Coronary artery (tissue), 2 donors: ENCODE data around the gene BCR.
A peak's percentile ranks its signal among the peaks of the same experiment; 100 is the strongest.

Experiments used
- DNase-seq: peaks from one replicate; pipeline ENCODE4 v3.0.0-alpha.2; 2017; ENCODE audit warnings: low spot score
- H3K27ac ChIP-seq, 2 donors: fragments of 200-600 bp; sonication (generic); one replicate each; pipeline ENCODE4 v1.5.1; 2016 to 2019
- H3K4me3 ChIP-seq: fragments of 200-600 bp; sonication (generic); 2 replicates; pipeline ENCODE4 v1.5.1; 2016; ENCODE audit warnings: mild to moderate bottlenecking, moderate library complexity
- TF ChIP-seq, protein P1 (sequence below): fragments of 200-600 bp; sonication (generic); IDR thresholded peaks from one replicate; pipeline ENCODE4 v1.5.1; 2019; ENCODE audit warnings: antibody characterized with exemption

The BCR gene

DNA sequence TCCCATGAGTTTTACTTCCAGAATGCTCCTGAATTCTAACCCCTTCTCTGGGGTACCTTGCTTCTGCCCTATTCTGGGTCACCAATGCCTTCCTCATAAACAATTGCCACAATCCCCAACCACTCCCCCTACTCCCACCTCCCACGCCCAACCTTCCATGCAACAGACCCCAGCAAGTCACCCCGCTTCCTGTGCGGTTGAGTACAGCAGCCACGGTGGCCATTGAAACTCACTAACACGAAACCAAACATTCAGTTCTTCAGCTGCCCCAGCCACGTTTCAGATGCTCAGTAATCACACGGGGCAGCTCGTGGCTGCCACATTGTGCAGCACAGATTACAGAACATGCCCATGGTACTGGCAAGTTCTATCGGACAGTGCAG is 3.7 kb upstream of the BCR start:
- H3K27ac ChIP-seq: no peak overlapping the region
- no peak for DNase-seq
- TF ChIP-seq, protein P1, sequence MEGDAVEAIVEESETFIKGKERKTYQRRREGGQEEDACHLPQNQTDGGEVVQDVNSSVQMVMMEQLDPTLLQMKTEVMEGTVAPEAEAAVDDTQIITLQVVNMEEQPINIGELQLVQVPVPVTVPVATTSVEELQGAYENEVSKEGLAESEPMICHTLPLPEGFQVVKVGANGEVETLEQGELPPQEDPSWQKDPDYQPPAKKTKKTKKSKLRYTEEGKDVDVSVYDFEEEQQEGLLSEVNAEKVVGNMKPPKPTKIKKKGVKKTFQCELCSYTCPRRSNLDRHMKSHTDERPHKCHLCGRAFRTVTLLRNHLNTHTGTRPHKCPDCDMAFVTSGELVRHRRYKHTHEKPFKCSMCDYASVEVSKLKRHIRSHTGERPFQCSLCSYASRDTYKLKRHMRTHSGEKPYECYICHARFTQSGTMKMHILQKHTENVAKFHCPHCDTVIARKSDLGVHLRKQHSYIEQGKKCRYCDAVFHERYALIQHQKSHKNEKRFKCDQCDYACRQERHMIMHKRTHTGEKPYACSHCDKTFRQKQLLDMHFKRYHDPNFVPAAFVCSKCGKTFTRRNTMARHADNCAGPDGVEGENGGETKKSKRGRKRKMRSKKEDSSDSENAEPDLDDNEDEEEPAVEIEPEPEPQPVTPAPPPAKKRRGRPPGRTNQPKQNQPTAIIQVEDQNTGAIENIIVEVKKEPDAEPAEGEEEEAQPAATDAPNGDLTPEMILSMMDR: no peak
- H3K4me3 ChIP-seq: no peak overlapping the region

DNA sequence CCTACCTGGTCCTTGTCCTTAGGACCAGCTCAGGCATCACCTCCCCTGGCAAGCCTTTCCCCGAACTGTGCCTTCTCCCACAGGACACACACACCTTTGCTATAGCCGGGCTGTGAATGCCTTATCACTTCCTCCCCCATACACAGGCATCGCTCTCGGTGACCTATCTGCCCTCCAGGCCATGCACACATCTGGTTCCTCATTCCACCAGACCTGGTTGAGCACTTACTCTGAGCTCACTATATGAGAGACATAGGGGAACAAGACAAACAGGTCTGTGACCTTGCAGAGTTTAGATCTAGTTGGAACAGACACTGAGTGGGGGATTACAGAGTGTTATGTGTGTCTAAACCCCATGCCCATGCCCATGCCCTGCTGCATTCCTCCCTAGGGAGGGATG is 3.1 kb upstream of the BCR start:
- Histone ChIP-seq H3K4me3 (no peak overlapping the region), H3K27ac (no peak overlapping the region)
- TF ChIP-seq, protein P1: no peak
- DNase-seq: no peak

DNA sequence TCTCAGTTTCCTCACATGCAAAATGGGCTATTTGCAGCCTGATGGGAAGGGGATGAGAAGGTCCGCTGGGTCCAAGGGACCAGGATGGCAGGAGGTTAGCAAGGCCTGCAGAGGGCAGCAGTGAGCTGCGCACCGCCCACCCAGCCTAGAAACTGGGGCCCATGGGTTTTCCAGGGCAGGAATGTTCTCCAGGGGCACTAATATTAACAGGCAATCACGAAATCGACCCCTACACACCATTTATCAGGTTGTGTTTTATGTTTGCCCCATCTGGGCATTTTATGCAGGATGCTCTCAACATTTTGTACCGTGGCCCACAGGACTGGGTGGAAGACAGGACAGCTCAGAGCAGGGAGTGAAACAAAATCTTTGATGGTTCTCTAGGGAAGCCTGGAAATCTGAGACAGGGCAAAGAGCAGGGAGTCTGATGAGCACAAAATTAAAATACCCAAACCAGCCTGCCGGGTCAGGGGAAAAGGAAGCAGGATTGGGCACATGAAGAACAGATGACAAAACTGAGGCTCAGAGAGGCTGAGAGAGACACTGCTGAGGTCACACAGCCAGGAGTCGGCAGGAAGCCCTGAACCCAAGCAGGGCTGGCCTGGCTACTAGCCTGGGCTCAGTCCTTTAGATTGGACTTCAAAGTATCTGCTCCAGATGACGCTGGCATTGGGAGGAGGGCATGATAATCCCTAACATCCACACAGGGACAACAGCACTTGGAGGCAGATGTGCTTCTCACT is 1.6 kb upstream of the BCR start:
- TF ChIP-seq, protein P1: peak; percentile 93
- peak overlapping the region; percentile 86 for H3K4me3 ChIP-seq
- DNase-seq: no peak
- H3K27ac ChIP-seq: peak overlapping the region; percentile 91 to 93

GRCh38 chr22:23179381-23180299 is 669 bp upstream of the BCR start:
- TF ChIP-seq, protein P1: no peak
- Histone ChIP-seq H3K27ac (peak overlapping the region; percentile 91 to 93), H3K4me3 (peak overlapping the region; percentile 86)
- peak; percentile 84 for DNase-seq

DNA sequence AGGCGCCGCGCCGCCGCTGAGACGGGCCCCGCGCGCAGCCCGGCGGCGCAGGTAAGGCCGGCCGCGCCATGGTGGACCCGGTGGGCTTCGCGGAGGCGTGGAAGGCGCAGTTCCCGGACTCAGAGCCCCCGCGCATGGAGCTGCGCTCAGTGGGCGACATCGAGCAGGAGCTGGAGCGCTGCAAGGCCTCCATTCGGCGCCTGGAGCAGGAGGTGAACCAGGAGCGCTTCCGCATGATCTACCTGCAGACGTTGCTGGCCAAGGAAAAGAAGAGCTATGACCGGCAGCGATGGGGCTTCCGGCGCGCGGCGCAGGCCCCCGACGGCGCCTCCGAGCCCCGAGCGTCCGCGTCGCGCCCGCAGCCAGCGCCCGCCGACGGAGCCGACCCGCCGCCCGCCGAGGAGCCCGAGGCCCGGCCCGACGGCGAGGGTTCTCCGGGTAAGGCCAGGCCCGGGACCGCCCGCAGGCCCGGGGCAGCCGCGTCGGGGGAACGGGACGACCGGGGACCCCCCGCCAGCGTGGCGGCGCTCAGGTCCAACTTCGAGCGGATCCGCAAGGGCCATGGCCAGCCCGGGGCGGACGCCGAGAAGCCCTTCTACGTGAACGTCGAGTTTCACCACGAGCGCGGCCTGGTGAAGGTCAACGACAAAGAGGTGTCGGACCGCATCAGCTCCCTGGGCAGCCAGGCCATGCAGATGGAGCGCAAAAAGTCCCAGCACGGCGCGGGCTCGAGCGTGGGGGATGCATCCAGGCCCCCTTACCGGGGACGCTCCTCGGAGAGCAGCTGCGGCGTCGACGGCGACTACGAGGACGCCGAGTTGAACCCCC is 798 bp downstream of the BCR start:
- Histone ChIP-seq H3K27ac (peak overlapping the region; percentile 46 to 93), H3K4me3 (peak overlapping the region; percentile 86)
- TF ChIP-seq, protein P1: no peak
- DNase-seq: no peak

- TF ChIP-seq, protein P1: no peak
- no peak for DNase-seq
- Histone ChIP-seq H3K27ac (peak overlapping the region; percentile 46 to 93), H3K4me3 (peak overlapping the region; percentile 86)
Observed at GRCh38 chr22:23181721-23182308, 1.5 kb downstream of the BCR start.
